Suppressor macrophage treated with lipopolysaccharide for 4 hours (primary cell): ENCODE results near the gene WLS.
"Not testable (repeated sequence)": the region's sequence is repeated elsewhere in the genome, so short reads cannot be mapped to it uniquely, and the experiment has no call there.

Experiments
- DNase-seq: peaks from one replicate; pipeline ENCODE4 v3.0.0-alpha.2; 2020

The WLS gene

DNA sequence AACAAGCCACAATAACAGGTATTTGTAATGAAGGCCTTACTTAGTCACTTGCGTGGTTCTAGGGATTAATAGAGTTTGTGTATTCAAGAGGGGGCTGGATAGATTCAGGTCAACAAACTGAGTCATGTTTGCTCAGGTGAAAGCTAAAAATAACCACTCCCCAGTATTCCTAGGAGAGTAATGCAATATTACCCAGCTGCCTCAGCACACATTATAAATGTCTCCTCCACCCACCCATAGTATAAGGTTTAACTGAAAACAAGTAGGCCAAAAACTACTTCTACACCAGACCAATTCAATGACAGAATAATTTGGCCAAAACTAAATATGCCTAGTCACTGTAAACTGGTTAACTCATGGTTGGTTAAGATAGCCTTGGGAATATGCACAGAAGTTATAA, 34.4 kb downstream of the WLS start:
- DNase-seq: no peak

DNA sequence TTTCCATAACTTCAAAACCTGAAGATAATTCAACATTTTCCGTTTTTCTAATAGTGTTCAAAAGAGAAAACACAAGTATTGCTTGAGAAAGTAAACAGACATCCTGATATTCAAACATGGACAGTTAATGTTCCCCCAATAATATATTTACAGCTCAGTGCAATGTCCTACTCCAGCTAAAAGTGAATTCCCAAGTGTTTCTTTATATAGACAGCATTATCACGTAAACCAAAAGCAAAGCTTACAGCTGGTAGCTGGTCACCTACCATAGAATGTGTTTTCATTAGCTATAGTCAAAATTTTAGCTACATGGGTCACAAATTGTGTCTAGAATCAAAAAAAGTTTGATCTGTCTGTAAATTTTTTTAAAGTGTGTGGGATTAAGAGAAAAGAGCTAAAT, 34.9 kb downstream of the WLS start:
- DNase-seq: no peak

DNA sequence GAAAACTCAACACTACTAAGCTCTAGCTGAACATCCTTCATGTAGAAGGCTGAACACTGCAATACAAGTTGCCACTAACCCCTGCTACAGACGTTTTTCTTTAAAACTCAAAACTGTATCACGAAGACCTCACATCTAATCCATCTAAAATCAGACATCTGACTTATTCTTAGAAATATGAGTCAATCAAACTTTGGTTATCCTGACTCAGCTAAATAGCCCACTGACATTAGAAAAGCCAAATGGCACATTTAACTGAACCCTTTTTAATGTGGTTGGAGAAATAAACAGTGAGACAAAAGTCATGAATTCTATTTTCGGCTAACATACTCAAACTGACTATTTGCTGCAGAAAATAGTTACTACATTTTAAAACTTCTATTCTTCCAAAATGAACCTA, 35.6 kb downstream of the WLS start:
- DNase-seq: no peak

DNA sequence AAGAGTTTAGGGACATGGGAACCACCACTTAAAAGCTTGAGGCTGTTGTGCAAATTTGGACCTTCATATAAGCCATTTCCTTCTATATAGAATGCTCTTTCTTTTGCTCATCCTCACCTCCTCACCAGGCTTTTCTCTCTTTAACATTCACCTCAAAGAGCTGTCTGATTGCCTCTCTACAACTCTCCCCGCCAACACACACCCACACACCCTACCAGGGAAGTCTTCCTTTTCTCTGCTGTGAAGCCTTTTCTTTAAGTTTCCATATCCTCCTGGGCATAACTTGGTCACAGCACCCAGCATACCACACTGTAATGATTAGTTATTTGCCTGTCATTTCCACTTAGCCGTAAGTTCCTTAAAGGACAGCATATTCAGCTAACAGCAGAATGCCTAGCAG, 40.6 kb downstream of the WLS start:
- no peak for DNase-seq

DNA sequence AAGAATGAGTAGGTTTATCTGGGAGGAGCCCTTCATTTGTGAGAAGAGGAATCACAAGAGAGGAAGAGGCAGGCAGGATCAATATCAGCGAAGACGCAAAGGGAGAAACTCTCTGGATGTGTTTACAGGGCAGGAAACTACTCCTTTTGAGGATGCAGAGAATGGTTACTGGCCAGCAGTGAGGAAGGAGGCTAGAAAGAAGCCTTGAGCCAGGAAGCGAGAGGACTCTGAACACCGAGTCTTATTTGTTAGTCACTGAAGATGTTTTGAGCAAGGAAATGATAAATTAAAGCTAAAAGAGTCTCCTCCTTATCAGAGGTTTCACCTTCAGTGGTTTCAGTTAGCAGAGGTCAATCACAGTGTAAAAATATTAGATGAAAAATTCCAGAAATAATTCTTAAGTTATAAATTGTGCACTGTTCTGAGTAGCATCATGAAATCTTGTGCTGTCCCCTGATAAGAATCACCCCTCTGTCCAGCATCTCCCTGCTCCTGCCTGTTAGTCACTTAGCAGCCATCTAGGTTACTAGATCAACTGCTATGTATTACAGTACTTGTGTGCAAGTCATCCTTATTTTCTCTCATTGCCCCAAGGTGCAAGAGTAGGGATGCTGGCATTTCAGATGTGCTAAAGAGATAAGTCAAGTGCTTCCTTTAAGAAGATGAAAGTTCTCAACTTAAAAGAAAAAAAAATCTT, 43.5 kb downstream of the WLS start:
- no peak for DNase-seq

DNA sequence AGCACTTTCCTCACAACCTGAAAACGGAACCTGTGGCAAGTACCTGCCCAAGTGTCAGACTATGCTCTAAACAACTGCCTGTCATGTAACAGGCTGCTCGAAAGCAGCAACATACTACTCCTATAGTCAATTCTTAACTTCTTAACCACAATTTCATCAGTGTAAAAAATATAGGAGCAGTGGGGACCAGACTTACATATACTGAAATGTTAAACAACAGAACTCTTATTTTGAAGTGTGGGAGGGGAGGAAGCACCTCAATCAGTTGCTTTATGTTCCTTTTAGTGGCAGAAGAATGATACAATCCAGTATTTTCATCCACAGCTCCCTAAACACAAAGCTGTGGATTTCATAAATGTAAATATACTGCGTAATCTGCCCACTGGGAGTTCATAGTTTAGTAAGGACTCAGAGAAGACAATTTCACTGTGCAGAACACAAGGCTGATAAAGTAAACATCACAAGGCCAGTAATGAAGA, 44.2 kb downstream of the WLS start:
- DNase-seq: no peak

DNA sequence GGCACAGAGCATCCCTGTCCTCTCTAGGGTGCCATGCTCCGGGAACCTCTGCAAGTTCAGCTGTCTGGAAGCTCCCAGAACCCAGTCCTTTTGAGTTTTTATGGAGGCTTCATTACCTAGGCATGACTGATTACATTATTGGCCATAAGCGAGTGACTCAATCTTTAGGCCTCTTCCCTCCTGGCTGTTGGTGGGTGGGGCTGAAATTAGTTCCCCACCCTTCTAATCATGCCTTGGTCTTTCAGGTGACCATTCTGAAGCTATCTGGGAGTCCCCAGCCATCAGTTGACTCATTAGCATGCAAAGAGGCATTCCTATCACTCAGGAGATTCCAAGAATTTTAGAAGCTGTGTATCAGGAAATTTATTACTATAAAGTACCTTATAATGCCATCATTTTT, 46.6 kb downstream of the WLS start:
- DNase-seq: no peak

DNA sequence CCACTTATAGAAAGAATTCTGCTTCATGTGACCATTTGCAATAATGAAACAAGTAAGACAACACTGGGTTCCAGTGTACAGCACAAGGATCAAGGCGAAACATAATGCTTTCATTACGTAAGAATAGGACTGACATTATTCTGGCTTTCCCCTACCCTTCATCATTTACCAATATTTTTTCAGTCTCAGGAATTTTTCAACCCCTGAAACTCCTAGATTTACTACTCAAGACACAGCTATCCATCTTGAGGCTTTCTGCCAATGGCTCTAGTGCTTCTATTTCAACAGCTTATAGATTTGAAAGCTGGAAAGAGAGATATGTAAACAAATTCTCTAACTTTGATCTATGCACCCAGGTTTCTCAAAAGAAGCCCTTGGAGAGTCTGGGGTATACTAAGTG, 48.4 kb downstream of the WLS start:
- peak; percentile 11 for DNase-seq

DNA sequence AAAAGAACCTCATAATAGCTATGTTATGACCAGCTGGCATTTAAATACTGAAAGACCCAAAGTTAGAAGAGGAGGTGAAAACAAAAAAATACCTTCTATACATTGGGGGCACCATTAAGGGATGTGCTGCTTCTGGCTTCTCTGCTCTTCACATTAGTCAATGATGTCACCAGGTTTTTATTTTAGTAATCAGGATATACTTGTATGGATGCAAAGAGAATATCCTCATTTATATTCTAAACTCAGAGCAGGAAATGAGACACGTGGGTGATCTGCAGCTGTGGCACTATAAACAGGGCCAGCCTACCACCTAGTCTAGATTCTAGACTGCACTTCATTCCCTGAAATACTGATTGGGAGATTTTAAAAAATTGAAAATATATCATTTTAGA, 51.2 kb downstream of the WLS start:
- no peak for DNase-seq

DNA sequence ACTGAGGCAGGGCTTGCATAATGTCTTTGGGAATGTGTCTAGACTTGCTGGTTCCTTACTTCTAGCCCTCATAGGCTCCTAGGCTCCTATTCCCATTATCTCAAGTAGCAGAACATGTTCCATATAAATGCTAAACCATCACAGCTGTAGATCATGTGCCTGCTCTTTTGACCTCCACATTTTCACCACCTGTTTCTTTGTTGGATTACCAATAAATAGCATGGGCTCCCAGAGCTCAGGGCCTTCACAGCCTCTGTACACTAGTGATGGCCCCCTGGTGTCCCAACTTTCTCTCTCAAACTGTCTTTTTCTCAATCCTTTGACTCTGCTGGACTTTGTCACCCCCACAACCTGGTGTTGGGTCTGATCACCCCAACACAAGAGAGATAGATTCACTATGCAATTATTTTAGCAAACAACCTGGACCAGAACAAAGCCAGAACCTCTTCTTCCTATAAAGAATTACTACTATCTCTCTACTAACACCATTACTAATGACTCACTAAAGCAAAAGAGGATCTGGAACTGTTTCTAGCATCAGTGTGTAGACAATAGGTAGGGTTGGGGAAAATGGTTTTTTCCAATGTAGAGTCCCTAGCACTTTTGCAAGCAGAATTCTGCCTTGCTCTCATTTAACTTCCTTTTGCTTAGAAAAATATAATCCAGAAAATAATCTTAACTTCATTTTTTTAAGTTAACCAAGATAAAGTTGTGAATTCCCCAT, 51.7 kb downstream of the WLS start:
- no peak for DNase-seq

DNA sequence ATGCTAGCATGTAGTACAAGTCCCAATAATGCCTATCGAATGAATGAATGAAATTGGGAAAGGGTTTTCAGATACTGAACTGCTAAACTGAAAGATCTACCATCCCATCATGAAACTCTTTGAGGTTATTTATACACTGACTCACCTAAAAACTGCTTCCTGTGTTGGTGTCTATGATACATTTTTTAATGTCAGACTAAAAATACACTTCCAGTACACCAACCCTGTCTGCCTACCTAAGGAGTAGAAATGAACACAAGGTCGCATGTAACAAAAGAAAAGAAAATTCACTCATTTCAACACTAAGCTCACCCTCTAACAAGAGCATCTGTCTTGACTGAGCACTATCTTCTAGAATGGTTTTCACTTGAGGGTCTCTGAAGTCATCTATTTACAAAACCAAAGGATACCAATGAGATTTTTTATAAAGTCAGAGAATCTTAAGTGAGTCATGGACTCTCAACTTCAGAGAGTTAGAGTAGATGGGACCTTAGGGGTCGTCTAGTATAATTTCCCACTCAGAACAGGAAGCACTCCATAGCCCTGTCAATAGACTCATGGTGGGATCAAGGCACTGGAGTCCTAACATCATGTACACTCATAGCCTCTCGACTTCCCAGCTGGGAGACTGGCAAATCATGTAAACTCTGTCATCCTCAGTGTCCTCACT, 53.4 kb downstream of the WLS start:
- no peak for DNase-seq

DNA sequence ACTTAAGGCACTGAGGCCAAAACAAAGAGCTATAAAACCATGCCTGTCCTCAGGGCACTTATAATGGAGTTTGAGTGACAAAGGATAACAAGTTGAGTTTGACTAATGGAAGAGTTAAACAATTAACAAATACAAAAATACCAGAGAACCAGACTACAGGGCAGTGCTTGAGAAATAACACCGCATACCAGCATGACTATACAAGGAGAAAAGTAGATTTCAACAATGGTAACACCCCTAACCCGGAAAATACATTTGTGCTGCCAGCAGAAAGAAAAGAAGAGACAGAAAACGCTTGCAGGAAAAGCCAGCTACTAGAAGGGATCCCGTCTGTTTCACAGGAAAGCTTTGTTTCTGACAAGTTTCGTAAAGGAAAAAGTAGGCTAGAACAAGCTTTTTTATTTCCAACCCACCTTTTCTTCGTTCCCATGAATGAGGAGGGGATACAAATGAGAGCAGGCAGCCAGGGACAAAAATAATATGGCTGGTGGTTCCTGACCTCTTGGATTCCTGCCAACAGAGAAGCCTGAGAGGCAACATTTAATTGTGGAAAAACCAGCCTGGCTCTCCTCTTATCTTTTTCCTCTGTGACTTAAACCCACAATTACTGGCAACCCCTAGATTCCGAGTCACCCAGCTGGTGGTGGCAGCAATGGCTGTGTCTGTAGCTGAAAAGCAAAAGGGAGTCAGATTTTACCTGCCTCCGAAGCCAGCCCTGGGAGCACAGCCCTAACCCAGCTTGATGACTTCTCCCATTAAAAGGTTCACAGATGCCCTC, 56.5 kb downstream of the WLS start:
- no peak for DNase-seq

DNA sequence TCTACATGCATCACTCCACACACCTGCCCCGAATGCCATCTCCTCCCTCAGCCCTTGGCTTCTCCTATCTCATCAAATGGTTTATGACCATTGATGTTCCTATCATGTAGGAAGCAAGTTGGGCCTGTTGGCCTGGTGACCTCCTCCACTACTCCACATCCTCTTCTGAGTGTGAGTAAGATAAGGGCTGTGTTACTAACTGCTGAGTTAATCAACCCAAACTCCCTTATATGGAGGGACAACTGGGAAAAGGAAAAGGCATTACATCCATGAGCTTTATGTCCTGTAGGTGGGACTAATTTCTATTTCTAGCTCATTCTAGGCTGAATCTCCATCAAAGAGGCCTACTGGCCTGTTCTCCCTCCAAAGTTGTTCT, 57.6 kb downstream of the WLS start:
- DNase-seq: peak; percentile 12

DNA sequence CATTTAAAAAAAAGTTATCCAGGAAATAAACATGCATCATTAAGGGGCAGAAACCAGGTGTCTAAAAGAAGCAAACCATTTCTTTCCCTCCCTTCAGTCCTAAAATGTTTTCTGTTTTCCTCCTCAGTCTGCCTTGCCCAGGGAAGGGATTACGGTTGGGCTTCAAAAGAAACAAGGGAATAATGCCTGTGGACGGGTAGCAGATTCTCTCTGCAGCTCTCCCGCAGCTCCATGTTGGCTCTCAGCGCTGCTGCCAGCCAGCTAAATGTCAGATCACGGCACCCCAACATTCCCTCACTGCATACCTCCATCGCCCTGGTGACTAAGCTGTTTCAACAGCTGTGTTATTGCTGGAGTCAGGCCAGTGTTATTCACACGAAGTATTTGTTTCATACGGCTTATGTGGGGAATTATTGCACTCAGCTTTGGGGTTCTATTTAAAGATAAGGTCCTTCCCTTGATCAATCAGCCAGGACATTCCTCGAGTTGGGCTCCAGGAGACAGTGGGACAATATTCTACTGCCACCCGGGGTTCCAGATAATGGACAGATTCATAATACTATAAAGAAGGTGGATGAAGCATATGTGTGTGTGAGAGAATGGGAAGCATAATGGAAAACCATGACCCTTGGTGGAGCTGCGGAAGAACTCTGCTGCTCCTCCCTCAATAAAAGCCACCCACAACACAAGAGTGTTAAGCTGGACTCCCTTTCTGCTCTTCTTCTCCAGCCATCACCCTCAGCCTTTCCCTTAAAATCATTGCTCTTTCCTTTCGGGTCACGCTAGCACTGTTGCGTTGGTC, 58.2 kb downstream of the WLS start:
- no peak for DNase-seq

DNA sequence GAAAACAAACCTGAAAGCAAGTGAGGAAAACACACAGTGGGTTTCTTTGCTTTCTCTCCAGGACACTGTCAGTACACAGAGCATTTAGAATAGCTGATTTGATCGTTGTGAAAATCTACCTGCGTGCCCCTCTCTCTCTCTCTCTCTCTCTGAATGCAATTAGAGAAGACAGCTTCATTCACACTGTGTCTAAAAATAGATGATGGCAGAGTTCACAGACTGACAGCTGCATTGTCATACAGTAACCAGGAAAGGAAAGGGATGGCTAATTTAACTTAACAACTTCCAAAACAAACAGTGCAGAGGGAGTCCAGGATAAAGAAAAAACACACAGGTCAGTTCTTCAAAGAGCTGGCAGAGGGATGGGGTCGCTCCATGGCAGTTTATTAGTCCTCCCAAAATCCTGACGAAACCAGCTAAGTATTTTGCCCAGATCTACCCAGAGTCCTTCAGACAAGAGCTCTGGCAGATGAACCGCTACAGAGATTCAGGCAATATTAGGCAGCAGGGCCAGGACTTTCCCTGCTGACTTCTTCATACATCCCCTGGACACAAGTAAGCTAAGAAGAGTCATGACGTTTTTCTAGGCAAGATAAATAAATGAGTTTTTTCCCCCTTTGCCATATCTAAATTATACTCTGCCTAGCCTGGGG, 58.9 kb downstream of the WLS start:
- no peak for DNase-seq

DNA sequence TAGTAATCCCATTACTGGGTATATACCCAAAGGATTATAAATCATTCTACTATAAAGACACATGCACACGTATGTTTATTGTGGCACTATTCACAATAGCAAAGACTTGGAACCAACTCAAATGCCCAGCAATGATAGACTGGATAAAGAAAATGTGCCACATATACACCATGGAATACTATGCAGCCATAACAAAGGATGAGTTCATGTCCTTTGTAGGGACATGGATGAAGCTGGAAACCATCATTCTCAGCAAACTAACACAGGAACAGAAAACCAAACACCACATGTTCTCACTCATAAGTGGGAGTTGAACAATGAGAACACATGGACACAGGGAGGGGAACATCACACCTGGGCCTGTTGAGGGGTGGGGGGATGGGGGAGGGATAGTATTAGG, 60.5 kb downstream of the WLS start:
- DNase-seq: not testable (repeated sequence)

DNA sequence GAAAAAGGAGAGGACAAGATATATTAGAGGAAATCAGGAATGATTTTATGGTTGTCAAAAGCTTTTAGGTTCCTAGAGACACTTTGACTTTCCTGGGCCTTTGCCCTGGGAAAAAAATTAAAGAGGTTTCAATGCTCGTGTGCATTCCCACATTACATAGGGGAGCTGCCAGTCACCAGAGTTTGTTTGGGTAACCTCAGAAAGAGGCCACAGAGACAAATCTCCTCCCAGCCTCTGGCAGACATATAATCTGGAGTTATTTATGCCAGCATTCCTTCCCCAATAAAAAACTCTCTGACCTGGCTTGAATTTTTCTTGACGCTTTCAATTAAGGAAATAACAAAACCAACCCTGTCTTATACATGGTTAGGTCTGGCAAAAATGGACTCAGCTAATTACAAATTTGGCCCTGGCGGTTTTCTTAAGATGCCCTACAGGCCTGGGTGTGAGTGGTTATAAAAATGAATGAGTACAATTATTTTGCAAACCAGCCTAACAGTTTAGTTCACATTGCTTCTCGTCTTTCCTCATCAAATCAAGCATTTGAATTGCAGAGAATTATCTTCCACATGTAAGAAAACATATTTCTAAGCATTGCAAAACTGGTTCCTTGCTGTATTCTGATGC, 63.7 kb downstream of the WLS start:
- no peak for DNase-seq

DNA sequence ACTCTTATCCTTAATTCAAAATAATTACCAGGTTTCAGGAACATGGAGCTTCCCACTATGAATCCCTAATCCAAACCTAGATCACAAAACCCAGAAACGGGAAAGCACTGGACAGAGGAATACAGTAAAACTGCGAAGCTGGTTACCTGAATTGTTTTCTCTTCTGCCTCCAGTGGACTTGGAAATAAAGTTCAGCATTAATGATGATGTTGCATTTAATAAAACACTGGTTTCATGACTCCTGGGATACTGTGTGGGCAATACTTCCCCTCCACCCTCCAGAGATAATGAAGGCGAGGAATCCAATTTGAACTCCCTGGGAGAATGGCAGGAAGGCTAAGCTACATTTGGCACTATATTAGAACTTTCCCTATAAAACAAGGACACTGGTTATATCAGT, 65.1 kb downstream of the WLS start:
- DNase-seq: no peak

DNA sequence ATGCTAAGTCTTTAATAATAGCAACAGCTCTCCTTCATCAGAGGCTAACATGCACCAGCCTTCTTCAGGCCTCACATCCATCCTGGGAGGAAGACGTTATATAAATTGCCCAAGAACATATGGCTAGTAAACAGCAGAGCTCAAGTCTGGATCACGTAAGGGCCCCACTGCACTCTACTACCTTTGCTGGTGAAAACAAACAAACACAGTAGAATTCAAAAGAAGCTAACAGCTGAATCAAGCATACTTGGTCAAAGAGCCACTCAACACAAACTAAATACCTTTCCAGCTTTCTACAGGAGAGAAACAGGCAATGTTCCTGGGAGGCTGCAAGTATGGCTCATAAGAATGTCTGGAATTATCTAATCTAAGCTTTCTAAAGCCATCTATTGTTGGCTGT, 66.0 kb downstream of the WLS start:
- DNase-seq: no peak

DNA sequence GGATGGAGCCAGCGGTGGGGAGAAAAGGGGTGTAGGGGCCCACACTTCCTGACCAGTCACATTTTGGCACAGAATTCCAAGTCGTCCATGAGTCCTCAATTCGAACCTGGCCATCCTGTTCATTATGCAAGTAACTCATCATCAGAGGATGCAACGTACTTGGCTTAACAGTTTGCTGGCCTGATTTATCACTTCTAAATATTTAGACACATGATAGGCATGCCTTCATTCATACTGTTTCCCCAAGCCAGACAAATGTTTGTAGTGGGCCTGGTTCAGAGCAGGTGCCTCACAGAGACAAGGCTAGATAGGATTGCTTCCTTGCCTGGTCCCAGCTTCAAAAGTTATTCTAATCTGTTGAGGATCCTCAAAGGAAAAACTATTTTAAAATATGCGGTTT, 66.7 kb downstream of the WLS start:
- no peak for DNase-seq

DNA sequence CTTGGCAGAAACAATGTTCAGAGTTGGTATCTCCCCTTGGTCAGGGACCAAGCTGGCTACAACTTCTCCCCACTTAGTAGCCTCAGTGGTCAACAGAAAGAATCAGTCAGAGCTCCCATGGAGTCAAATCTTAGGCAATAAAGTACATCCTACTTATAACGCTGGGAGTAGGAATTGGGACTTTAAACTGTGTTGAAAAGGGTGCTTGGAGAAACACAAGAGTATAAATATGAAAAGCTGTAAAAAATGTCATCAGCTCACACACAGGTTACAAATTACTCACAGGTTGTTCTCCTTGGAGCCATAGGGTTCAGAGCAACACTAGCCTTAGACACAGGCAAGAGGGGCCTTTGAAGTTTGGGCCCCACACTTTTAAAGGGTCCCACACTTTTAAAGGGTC, 67.4 kb downstream of the WLS start:
- no peak for DNase-seq

DNA sequence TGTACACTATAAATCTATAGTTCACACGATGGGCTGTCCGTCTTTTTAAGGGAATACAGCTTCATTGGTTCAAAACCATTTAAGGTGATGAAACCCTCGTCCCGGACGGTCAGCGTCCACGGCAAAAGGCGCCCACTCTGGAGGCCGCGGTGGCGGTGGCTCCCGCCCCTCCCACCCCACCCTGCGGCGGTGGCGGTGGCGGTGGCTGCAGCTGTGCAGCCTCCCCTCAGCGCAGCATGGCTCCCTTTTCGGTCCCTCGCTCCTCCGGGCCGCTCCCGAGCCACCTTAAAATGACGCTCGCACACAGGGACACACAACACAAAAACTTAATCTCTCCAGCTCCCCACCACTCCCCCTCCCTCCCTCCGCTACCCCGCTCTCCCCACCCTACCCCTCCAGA, 69.1 kb downstream of the WLS start:
- DNase-seq: no peak
